SK-N-SH treated with all-trans-retinoic acid at 6 μM for 48 hours (cell line): ENCODE data around the gene FAM200A.

Experiments used
- ATAC-seq: fragments of 200-7000 bp; cut with Tn5 transposase; 3 replicates; pipeline ENCODE4 v1.9.1; 2020; ENCODE audit warnings: mild to moderate bottlenecking, moderate library complexity
- ARNTL ChIP-seq: fragments of 450-650 bp; formaldehyde crosslinking; IDR thresholded peaks from 2 replicates; pipeline ENCODE4 v1.5.0; 2020; ENCODE audit warnings: low read depth, mild to moderate bottlenecking, moderate library complexity, borderline replicate concordance
- BACH2 ChIP-seq: fragments of 250-450 bp; sonication (Bioruptor Pico); IDR thresholded peaks from 2 replicates; pipeline ENCODE4 v1.9.0; 2021; ENCODE audit warnings: mild to moderate bottlenecking, borderline replicate concordance
- CSDC2 ChIP-seq: fragments of 250-450 bp; sonication (Bioruptor Pico); IDR thresholded peaks from 2 replicates; pipeline ENCODE4 v1.5.0; 2020; ENCODE audit warnings: mild to moderate bottlenecking, moderate library complexity
- CSRNP3 ChIP-seq: fragments of 250-450 bp; sonication (Bioruptor Pico); IDR thresholded peaks from 2 replicates; pipeline ENCODE4 v1.5.1; 2021; ENCODE audit warnings: mild to moderate bottlenecking, moderate library complexity
- ESRRG ChIP-seq: fragments of 250-450 bp; sonication (Bioruptor Pico); IDR thresholded peaks from 2 replicates; pipeline ENCODE4 v1.6.1; 2021; ENCODE audit warnings: mild to moderate bottlenecking
- GLIS3 ChIP-seq: fragments of 250-450 bp; sonication (Bioruptor Pico); IDR thresholded peaks from 2 replicates; pipeline ENCODE4 v1.5.0; 2020; ENCODE audit warnings: mild to moderate bottlenecking, moderate library complexity
- PATZ1 ChIP-seq: fragments of 250-450 bp; sonication (Bioruptor Pico); IDR thresholded peaks from 2 replicates; pipeline ENCODE4 v1.8.0; 2020; ENCODE audit warnings: mild to moderate bottlenecking, moderate library complexity, borderline replicate concordance
- POU6F1 ChIP-seq: fragments of 250-450 bp; sonication (Bioruptor Pico); IDR thresholded peaks from 2 replicates; pipeline ENCODE4 v1.8.0; 2021; ENCODE audit warnings: low read depth, mild to moderate bottlenecking, moderate library complexity, borderline replicate concordance
- PPARA ChIP-seq: fragments of 250-450 bp; sonication (Bioruptor Pico); IDR thresholded peaks from 2 replicates; pipeline ENCODE4 v1.5.0; 2020; ENCODE audit warnings: mild to moderate bottlenecking, borderline replicate concordance
- RARB ChIP-seq: fragments of 250-450 bp; sonication (Bioruptor Pico); IDR thresholded peaks from 2 replicates; pipeline ENCODE4 v1.8.0; 2021; ENCODE audit warnings: mild to moderate bottlenecking, moderate library complexity
- TCF4 ChIP-seq: fragments of 250-450 bp; sonication (Bioruptor Pico); IDR thresholded peaks from 2 replicates; pipeline ENCODE4 v1.8.0; 2021; ENCODE audit warnings: mild to moderate bottlenecking, moderate library complexity, borderline replicate concordance
- TOX ChIP-seq: fragments of 250-450 bp; sonication (Bioruptor Pico); IDR thresholded peaks from 2 replicates; pipeline ENCODE4 v1.8.0; 2021; ENCODE audit warnings: mild to moderate bottlenecking, moderate library complexity, borderline replicate concordance
- TSHZ2 ChIP-seq: fragments of 250-450 bp; sonication (Bioruptor Pico); IDR thresholded peaks from 2 replicates; pipeline ENCODE4 v1.5.0; 2020; ENCODE audit warnings: mild to moderate bottlenecking, moderate library complexity
- ZC3H10 ChIP-seq: fragments of 250-450 bp; sonication (Bioruptor Pico); IDR thresholded peaks from 2 replicates; pipeline ENCODE4 v1.5.1; 2021; ENCODE audit warnings: mild to moderate bottlenecking, moderate library complexity
- ZFP3 ChIP-seq: fragments of 250-450 bp; sonication (Bioruptor Pico); IDR thresholded peaks from 2 replicates; pipeline ENCODE4 v1.5.0; 2020; ENCODE audit warnings: mild to moderate bottlenecking, moderate library complexity
- ZFP30 ChIP-seq: fragments of 450-650 bp; formaldehyde crosslinking; IDR thresholded peaks from 2 replicates; pipeline ENCODE4 v1.5.0; 2022; ENCODE audit warnings: mild to moderate bottlenecking, moderate library complexity
- ZNF565 ChIP-seq: fragments of 450-650 bp; formaldehyde crosslinking; conservative IDR thresholded peaks from 2 replicates; pipeline ENCODE4 v1.5.0; 2020; ENCODE audit warnings: low read depth, mild to moderate bottlenecking, moderate library complexity
- ZNF8 ChIP-seq: fragments of 450-650 bp; formaldehyde crosslinking; IDR thresholded peaks from 2 replicates; pipeline ENCODE4 v1.5.0; 2020; ENCODE audit warnings: mild to moderate bottlenecking, moderate library complexity
- TF ChIP-seq, protein P1 (sequence below): fragments of 250-450 bp; sonication (Bioruptor Pico); IDR thresholded peaks from 2 replicates; pipeline ENCODE4 v1.5.1; 2020; ENCODE audit warnings: low read depth, mild to moderate bottlenecking, moderate library complexity

Gene FAM200A

DNA sequence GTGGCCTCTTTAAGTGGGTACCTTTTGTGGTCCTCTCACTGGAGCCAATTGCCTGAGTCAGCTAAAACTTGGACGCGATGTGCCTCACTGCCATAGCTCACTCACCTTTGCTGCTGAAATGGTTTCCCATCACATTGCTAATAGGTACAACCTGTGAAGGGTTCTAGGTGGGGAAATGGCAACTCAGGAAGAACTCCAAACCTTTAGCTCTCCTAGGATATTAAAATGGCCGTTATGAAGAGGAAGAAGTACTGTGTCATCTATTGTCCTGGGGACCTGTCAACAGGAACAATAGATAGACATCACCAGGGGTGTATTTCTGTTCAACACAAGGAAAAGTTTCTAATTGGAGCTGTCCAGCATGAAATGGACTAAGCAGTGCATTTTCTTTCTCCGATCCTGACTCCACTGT lies 5.3 kb upstream of the FAM200A start:
- TF ChIP-seq BACH2, result no peak
- TF ChIP-seq ZFP3, result no peak
- no peak for TF ChIP-seq GLIS3 (CRISPR knock-in tag)
- TF ChIP-seq, protein P1, sequence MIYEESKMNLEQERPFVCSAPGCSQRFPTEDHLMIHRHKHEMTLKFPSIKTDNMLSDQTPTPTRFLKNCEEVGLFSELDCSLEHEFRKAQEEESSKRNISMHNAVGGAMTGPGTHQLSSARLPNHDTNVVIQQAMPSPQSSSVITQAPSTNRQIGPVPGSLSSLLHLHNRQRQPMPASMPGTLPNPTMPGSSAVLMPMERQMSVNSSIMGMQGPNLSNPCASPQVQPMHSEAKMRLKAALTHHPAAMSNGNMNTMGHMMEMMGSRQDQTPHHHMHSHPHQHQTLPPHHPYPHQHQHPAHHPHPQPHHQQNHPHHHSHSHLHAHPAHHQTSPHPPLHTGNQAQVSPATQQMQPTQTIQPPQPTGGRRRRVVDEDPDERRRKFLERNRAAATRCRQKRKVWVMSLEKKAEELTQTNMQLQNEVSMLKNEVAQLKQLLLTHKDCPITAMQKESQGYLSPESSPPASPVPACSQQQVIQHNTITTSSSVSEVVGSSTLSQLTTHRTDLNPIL (CRISPR knock-in tag), result no peak
- TF ChIP-seq PPARA (CRISPR knock-in tag), result no peak
- TF ChIP-seq ZNF8 (CRISPR knock-in tag), result no peak
- TF ChIP-seq CSDC2 (CRISPR knock-in tag), result no peak
- TF ChIP-seq PATZ1 (CRISPR knock-in tag), result no peak
- TF ChIP-seq RARB (CRISPR knock-in tag), result no peak
- no peak for TF ChIP-seq TCF4 (CRISPR knock-in tag)
- TF ChIP-seq ARNTL (CRISPR knock-in tag), result no peak
- TF ChIP-seq ZNF565 (CRISPR knock-in tag), result no peak
- TF ChIP-seq ZC3H10 (CRISPR knock-in tag), result no peak
- no peak for TF ChIP-seq TOX (CRISPR knock-in tag)
- TF ChIP-seq POU6F1 (CRISPR knock-in tag), result no peak
- ATAC-seq, result no peak

DNA sequence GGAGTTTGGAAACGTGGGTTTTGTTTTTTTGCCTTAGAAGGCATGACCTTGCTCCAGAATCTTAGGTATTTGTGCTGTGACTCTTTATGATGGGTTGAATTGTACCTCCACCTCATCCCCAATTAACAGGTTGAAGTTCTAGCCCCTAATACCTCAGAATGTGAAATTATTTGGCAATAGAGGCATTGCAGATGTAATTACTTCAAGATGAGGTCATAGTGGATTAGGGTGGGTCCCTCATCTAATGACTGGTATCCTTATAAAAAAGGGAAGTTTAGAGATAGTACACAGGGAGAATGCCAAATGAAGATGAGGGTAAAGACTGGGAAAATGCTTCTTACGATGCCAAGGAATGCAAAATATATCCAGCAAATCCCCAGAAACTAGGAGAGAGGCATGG lies 3.0 kb upstream of the FAM200A start:
- TF ChIP-seq CSDC2 (CRISPR knock-in tag), result no peak
- TF ChIP-seq ARNTL (CRISPR knock-in tag), result no peak
- no peak for TF ChIP-seq PPARA (CRISPR knock-in tag)
- no peak for TF ChIP-seq ZNF8 (CRISPR knock-in tag)
- no peak for ATAC-seq

DNA sequence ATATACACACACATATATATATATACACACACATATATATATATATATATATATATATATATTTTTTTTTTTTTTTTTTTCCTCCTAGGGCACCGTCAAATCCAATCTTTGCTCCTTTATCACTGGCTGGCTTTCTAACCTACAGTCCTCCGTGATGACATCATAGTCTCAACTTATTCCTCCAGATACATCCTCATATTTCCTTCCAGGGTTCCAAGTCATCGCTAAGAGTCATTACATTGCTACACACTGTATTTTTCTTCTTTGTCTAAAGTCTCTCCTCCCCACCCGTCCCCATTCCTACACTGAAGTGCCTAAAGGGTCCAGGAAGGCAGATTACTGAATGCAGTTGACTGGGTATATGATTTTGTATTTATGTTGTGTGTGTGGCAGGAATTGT lies 1.1 kb upstream of the FAM200A start:
- TF ChIP-seq ZFP30 (CRISPR knock-in tag), result no peak
- no peak for TF ChIP-seq CSRNP3 (CRISPR knock-in tag)
- no peak for TF ChIP-seq PATZ1 (CRISPR knock-in tag)
- TF ChIP-seq ZFP3, result no peak
- no peak for TF ChIP-seq TSHZ2 (CRISPR knock-in tag)
- no peak for TF ChIP-seq RARB (CRISPR knock-in tag)
- TF ChIP-seq ZNF565 (CRISPR knock-in tag), result no peak
- TF ChIP-seq ESRRG, result no peak
- TF ChIP-seq CSDC2 (CRISPR knock-in tag), result no peak
- no peak for TF ChIP-seq POU6F1 (CRISPR knock-in tag)

More for the DNA sequence above, 1.1 kb upstream of the FAM200A start:
- no peak for ATAC-seq
